Measurements from ENCODE around the gene LRBA.

Gene LRBA

DNA sequence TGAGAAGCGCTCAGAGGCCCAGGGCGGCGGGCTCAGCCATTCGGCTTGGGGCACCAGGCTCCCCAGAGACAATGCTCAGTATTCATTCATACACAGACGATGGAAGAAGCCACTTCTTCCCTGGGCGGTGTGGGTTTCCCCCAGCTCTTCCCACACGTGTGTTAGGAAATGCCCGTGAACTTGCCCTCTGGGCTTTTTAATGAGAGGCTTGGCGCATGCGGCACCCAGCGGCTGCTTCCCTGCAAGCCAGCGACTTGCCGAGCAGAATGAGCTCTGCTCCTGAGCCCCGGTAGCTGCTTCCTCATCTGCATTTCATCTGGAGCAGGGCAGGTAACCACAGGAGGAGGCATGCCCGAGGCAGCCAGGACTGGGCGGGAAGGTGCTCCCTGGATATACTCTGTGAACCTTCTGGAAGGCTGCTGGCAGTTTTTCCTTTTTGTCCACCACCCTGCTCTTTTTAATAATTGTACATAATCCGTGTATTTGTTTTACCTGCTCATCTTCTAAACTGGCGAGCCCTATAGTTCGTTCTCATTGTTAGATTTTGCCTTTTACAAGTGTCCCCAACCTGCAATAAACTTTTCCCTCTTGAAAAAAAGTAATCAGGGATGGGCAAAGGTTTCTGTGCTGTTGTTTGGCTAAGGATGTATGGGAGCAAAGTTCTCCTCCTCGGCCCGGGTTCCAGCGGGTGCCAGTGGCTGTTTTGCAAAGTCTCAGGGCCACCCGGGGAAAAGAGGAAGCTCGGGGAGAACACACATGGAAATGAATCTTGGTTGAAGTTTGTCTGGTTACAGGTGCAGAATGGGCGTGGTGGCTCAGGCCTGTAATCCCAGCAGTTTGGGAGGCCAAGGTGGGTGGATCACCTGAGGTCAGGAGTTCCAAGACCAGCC, 758.0 kb downstream of the LRBA start:
- no peak for DNase-seq

DNA sequence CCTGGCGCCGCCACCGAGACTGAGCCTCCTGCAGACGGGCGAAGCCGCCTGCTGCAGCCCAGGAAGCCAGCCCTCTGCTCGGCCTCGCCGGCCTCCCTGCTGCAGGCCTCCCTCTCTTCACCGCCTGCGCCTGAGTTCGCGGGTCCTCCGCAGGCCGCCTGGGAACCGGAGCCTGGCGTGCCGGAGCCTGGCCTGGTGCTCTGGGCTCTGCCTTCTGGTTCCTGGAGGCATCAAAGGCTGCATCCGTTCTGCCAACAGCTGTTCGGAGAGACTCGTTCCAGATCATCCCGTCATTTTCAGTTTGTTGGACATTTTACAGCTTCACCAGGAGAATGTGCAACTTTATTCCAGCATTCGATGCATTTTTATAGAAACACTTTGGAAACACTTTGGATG, 758.9 kb downstream of the LRBA start:
- no peak for DNase-seq

DNA sequence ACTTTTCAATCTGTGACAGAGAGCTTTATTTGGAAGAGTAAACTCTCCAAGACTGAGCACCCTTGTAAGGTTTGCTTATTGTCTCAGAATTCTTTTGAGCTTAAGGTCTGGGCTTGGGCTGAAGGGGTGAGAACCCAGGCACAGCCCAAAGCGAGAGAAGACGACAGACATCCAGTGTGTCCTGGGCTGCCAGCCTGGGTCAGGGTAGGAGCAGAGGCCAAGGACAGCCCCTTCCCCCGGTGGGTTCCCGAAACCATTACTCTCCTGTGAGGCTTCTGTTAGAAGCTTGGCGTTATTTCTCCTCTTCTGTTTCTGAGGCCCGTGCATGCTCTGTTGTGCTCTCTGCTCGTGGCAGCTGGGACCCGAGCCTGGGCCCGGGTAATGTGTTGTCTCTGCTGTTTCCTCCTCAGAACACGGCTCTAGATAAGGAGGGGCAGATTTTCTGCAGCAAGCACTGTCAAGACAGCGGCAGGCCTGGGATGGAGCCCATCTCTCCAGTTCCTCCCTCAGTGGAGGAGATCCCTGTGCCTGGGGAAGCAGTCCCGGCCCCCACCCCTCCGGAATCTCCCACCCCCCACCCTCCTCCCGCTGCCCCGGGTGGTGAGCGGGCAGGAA, 759.4 kb downstream of the LRBA start:
- no peak for DNase-seq

DNA sequence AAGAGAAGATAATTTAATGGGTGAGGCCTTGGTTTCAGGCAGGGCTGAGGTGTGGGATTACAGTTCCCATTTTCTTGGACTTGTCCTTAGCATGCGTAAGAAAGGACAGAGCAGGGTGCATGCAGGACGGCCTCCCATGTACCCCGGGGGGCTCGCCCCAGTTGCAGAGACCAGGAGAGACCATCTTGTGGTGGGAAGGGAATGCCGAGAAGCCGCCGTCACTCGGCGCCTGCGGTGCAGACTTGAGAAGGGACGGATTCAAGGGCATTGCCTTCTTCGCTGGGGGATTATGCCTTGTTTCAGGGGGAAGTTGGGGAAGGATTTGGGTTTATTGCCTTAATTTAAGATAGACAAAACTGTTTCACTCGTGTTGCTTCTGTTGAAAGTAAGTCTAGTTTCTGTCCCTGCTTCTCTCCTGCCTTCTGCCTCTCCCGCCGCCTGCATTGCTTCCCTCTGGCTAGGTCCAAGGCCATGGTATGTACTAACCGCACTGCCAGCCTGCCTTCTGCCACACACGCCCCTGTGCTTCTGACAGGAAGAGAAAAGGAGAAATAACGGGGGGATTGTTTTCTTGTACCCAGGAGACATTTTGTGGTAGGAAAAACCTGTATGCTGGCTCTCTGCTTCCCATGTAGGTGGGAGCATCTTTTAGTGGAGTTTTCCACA, 761.0 kb downstream of the LRBA start:
- no peak for DNase-seq

DNA sequence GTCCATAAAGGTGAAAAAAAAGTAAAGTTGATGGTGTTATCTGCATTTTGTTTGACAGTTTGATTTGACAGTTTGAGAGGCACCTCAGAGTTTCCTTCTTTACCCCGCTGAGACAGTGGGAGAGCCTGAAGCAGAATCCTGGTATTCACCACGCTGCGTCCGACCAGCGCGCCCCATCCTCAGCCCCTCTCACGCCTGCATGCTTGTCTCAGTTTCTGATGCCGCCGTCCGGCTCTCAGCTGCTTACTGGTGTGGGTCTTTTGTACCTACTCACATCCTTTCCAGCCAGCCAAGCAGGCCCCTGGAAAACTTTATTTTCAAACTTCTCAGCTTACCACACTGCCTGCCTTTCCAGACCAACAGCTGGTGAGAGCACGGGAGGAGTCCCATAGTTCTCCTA, 761.7 kb downstream of the LRBA start:
- DNase-seq: no peak

DNA sequence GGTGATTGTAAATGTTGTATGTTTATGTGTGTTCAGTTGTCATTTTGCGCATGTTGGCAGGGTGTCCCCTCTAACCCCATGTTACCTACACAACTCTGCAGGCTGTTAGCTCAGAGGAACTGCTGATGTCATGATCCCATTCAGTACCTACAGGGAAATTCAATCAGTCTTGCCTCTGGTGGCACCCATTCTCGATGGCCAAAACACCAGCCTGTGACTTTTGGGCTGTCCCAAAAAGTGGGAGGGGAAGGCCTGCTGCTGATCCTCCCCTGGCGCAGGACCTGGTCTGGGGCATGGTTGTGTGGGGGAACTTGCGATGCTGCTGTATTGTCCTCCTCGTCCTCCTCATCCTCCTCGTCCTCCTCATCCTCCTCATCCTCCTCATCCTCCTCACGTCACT, 762.3 kb downstream of the LRBA start:
- no peak for DNase-seq

DNA sequence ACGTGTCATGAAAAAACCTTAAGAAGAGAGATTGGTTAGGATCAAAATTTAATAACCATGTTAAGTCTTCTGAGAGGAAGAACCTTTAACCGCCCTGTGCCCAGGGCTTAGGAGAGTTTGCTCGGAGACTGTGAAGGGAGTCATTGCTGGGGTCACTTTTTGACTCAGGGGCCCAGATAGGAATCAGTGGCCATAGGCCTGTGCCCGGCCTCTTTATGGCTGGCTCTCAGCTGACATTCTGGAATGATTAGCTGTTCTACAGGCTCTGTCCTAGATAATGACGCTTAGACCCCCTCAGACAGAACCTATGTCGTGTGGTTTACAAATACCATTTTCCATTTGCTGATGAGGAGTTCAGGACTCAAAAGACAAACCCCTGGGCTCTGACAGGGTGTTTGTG, 762.8 kb downstream of the LRBA start:
- DNase-seq: no peak

DNA sequence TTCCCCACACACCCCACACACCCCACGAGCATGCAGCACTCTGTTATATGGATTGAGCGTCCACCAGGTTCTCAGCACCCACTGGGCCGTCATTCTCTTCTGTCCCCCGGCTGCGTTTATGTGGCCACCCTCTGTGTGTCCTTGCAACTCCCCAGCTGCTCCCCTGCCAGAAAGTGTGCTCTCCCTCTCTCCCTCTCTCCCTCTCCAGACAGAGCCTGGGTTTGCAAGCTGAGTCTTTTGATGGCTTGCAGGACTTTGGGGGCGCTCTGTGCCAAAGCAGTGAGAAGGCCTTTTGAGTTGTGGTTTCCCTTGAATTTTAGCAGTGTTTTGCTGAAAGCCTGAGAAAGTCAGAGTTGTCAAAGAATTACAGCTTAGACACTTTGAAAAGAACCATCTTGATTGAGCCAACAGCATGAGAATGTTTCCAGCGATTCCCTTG, 763.3 kb downstream of the LRBA start:
- DNase-seq: no peak

DNA sequence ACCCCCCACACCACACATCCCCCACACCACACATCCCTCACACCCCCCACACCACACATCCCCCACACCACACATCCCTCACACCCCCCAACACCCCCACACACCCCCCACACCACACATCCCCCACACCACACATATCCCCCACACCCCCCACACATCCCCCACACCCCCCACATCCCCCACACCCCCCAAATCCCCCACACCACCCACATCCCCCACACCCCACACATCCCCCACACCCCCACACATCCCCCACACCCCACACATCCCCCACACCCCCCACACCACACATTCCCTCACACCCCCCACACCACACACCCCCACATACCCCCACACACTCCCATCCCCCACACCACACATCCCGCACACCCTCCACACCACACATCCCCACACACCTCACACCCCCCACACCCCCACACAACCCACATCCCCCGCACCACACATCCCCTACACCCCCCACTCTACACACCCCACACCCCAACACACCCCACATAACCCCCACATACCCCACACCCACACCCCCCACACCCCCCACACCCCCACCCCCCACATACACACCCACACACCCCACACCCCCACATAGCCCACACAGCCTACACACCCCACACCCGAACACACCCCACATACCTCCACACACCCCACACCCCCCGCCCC, 764.0 kb downstream of the LRBA start:
- DNase-seq: no peak

DNA sequence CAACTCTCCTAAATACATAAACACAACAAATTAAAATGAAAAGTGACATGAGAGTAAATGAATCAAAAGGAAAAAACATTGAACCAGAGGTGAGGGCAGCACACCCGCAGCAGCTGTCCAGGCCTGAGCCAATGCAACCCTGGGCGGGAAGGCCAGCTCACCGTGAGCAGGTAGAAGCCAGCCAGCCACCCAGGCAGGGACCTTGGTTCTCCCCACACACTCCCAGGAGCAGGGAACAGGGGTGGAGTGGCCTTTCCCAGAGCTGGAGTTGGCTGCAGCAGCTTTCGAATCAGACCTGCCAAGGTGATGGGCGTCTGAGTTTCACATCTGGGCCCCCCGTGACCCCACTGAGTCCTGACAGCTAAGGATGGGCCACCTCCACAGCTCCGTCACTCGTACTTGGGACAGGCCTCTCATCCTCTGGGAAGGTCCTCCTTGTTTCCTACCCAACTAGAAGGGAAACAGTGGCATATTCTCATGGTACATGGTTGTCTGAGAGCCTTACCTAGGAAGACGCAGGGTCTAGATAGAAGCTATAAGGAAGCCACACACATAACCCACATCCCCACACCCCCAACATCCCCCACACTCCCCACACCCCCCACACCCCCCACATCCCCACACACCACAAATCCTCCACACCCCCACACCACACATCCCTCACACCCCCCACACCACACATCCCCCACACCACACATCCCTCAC, 764.6 kb downstream of the LRBA start:
- no peak for DNase-seq

DNA sequence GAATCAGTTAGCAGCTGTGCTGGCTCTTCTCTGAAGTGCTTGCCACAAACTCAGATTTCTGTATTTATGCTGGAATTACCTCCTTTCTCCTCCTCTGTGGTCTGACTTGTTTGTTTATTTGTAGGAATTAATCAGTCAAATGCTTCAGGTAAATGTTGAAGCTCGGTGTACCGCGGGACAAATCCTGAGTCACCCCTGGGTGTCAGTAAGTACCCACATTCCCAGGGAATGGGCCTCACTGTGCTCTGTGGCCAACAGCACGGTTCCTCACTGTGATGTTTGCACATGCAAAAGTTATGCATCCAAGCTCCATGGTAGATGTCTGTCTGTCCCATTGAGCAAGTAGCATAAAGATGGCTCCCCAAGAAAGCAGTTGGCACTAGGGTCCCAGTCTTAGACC, 766.9 kb downstream of the LRBA start:
- no peak for DNase-seq

DNA sequence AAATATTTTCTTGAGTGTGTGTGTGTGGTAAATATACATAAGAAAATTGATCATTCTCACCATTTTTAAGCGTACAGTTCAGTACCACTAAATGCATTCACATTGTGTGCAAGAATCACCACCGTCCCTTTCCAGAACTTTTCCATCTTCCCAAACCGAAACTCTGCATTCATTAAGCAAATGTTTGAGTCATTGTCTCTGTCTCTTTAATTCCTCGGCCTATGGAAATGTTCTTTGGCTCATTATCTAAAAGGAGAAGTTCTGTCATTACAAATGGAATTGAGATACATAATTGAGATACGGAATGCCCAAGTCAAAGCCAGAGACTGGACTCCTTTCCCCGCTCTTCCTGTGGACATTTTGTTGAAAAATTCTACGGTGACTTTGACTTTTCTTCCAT, 767.9 kb downstream of the LRBA start:
- no peak for DNase-seq

DNA sequence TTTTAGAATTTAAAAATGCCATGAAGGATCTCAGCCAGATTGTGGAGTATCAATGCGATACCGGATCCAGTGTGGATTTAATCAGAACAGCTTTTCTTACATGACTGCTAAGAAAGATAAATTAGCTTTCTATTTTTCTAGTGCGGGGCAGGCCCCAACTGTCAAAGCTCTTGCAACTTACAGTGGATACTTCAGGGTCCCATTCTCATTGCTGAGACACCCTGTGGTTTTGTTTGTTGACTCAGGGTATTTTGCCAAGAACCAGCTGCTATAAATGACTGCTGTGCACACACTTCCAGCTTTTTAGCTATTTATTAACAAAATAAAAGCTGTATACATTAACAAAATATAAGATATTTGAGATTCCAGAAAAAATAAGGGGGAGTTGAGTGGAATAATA, 770.5 kb downstream of the LRBA start:
- no peak for DNase-seq

DNA sequence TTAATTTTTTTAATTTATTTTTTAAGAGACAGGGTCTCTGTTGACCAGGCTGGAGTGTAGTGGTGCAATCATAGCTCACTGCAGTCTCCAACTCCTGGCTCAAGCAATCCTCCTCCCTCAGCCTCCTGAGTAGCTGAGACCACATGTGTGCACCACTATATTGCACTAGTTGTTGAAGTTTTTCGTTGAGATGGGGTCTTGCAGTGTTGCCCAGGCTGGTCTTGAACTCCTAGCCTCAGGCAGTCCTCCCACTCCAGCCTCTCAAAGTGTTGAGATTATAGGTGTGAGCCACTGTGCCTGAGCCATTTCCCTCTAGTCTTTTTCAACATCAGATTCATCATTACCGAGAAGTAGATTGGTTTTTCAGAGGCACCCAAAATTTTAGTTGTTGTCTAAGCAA, 771.2 kb downstream of the LRBA start:
- DNase-seq: no peak

DNA sequence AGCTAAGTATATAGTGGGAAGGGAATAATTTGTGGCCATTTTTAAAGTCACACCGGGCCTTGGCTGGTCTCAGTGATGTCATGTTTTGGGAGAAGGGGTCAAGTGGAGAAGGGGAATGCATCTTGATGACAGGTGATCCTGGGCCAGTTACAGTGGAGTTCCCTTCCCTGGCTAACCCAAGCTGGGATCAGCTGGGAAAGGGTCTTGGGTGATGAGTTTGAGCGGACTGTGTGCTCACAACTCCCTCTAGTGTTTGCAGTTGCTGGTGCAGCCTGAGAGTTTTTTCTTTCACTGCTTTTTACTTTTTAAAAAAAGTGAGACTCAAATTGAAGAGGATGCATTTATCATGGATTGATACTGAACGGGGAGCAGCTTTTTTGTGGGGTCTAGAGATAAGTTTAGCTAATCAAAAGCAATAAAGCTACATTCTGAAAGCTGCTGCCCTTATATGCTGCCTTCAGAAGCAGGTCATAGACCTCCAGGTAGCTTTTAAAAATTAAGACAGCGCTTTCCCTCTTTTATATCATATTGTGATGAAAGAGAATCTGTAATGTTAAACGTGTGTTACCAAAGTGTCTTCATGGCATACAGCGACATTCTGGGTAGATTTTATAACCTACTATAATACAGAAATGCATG, 772.1 kb downstream of the LRBA start:
- no peak for DNase-seq

DNA sequence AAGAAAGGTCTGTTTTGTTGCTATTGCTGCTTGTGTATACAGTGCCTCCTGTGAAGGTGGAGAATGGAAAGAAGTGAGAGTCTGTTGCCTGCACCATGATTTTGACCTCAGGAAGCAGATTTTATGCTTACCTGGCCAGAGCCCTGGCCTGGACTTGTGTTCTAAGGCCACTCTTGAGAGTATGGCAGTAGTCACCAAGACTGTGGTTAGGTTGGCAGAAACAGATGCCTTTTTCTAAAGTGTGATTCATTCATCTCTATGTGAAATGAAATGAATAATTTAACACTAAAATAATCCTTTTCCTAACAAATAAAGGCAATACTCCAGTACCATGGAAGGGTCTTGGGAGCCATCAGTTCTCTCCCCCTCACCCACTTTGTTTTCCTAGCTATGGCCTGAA, 775.1 kb downstream of the LRBA start:
- no peak for DNase-seq

DNA sequence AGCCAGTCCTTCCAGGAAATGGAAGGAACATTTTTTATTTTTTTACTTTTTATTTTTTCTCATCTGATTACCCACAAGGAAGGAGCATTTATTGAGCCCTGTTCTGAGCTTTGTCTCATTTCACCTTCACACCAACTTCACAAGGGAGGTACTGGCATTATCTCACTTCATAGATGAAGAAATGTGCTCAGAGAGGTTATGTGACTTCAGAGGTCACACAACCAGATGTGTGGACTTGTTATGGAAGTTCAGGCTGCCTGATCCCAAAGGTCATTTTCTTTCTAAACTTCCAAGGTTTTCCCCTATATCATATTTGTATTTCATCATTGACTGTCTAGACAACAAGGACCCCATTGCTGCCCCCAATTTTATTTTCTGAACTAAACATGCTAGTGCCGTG, 776.5 kb downstream of the LRBA start:
- no peak for DNase-seq

DNA sequence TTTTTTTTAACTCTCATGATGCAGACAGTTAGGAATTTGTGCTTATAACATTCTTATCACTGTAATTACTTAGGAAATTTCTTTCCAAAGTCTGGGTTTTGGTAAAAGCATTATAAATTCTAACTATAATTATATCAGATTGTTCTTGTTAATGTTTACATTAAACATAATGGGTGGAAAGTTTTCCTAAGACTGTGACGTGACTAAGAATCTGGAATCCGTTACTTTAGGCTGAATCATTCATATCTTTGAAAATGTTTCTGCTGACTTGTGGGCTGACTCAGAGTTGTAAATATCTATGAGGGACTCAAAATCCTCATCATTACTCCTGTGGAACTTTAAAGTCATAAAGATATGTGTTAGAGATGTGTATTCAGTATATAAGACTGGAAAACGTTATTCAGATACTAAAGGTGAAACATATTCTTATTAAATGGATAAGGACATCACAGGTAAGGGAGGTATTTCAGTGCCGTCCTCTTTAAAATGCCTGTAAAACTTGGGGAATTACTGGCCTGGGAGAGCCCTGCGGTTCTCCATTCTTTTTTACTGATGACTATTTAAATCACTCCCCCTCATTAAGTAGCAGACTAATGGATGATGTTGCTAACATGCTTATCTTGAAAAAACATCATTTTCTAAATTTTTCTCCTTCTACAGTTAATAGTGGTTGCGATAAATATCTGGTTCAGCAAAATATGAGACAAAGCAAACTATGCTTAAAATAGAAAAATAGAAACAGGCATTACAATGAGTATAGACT, 777.8 kb downstream of the LRBA start:
- no peak for DNase-seq

DNA sequence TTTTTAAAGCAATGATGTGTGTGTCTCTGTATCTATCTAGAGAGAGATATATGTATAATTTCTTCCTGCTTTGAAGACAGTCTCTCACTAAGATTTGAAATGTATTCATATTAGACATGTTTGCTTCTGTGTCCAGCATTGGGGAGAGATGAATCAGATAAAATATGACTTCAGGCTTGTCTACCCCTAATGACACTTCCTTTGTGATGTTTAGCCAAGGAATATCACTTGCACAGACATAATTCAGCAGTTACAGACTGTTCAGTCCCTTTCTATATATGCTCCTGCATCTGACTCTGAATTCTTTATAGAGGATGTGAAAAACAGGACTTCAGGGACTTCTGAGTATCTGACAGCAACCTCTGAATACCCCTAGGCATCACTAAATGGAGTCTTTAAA, 778.5 kb downstream of the LRBA start:
- no peak for DNase-seq

DNA sequence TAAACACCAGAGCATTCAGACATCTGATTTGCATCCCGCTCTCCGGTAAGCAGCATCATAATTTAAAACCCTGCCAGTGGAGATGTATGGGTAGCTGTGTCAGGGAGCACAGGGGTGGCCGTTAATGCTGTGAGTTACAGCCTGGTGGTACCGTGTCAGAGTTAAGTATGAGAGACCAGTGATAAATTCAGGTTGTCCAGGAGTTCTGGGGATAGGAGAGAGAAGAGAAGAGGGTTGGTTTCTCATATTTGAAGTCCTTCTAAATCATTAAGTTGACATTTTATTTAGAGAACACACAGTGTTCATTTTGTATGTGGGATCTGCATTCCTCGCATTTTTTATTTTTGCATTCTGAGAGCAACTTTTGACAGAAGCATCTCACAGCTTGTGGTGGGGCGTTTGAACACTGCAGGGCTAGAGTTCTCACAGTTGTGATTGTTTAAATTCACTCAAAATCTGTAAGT, 779.2 kb downstream of the LRBA start:
- no peak for DNase-seq

DNA sequence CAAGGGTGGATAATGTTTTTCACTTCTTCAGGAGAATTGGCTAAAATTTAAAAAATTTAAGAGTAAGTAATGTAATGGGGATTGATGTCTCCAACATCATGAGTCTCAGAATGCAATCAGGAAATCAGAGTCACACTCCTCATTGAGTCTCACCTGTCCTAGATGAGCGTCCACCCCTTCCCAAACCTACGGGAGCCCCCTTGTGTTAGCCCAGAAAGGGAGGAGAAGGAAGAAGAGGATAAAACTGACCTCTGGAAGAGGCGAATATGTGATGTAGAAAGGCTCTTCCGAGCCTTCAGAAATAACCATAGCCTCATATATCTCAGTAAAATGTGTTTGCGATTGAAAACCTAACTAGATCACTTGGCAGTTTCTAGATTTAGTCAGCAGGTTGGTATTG, 779.8 kb downstream of the LRBA start:
- no peak for DNase-seq

DNA sequence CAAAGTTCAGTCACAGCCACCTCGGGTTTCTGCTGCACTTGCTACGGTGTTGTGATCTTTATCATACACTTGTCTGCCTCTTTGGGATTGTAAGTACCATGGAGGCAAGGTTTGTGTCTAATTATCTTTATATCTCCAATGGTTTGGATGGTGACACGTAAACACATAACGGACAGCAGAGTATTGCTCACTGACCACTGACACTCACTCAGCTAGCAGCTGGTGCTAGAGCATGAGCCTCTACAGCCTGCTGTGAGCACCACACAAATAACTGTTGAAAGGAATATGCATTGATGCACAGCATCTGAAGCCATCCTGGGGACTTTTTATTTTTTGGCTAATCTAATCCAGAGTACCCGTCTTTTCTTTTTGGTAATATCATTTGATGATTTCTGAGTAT, 780.8 kb downstream of the LRBA start:
- no peak for DNase-seq
